Astrocyte (in vitro differentiated cells and primary cell): ENCODE results near the gene PBLD.

Experiments
- CTCF ChIP-seq: IDR thresholded peaks from 2 replicates; pipeline ENCODE4 v1.5.1; 2011; ENCODE audit warnings: low read depth, mild to moderate bottlenecking, inconsistent platforms, low read length, moderate library complexity; ENCODE audit not compliant: insufficient read depth
- EZH2 ChIP-seq: IDR thresholded peaks from 2 replicates; pipeline ENCODE4 v1.6.1; 2012; ENCODE audit warnings: mild to moderate bottlenecking, low read length, inconsistent platforms; ENCODE audit not compliant: insufficient read depth

GRCh38 chr10:68251151-68251550 lies 81.6 kb downstream of the PBLD start:
- no peak for TF ChIP-seq CTCF
- TF ChIP-seq EZH2: no peak
